ENCODE results near the gene SLC47A2.
A peak's percentile ranks its signal among the peaks of the same experiment; 100 is the strongest.

SLC47A2 gene

GRCh38 chr17:19716108-19717030 is at the start of gene SLC47A2:
Gene SLC47A2, minus strand, starts transcription at chr17:19716584. Its CDS starts 29 bp downstream, at chr17:19716555.
- DNase-seq = no peak

GRCh38 chr17:19766016-19766415 is 49.6 kb upstream of the SLC47A2 start:
- DNase-seq = no peak

- DNase-seq = peak; percentile 27
Observed at GRCh38 chr17:19763991-19764390, 47.6 kb upstream of the SLC47A2 start.

- no peak for DNase-seq
Observed at GRCh38 chr17:19763416-19763815, 47.0 kb upstream of the SLC47A2 start.

- DNase-seq = peak; percentile 76
Observed at GRCh38 chr17:19762515-19762961, 46.2 kb upstream of the SLC47A2 start.

- DNase-seq = no peak
Observed at GRCh38 chr17:19760746-19761145, 44.4 kb upstream of the SLC47A2 start.

- DNase-seq = peak; percentile 76
Observed at GRCh38 chr17:19759568-19760549, 43.5 kb upstream of the SLC47A2 start.

- no peak for DNase-seq
Observed at GRCh38 chr17:19757536-19758180, 41.3 kb upstream of the SLC47A2 start.

- DNase-seq = no peak
Observed at GRCh38 chr17:19756546-19756945, 40.2 kb upstream of the SLC47A2 start.

GRCh38 chr17:19755821-19756510 is 39.6 kb upstream of the SLC47A2 start:
- DNase-seq = no peak

- no peak for DNase-seq
Observed at GRCh38 chr17:19755392-19755791, 39.0 kb upstream of the SLC47A2 start.

GRCh38 chr17:19753661-19754463 is 37.5 kb upstream of the SLC47A2 start:
- DNase-seq = peak; percentile 34

GRCh38 chr17:19753051-19753509 is 36.7 kb upstream of the SLC47A2 start:
- no peak for DNase-seq

GRCh38 chr17:19752216-19753050 is 36.0 kb upstream of the SLC47A2 start:
- DNase-seq = no peak

- DNase-seq = no peak
Observed at GRCh38 chr17:19750835-19751234, 34.5 kb upstream of the SLC47A2 start.

GRCh38 chr17:19750020-19750572 is 33.7 kb upstream of the SLC47A2 start:
- no peak for DNase-seq

GRCh38 chr17:19748807-19749193 is 32.4 kb upstream of the SLC47A2 start:
- DNase-seq = no peak

GRCh38 chr17:19747829-19748806 is 31.7 kb upstream of the SLC47A2 start, which contains the start of gene ALDH3A1:
Gene ALDH3A1, minus strand, starts transcription at chr17:19748298. Its CDS starts 3,169 bp downstream, at chr17:19745129.
- no peak for DNase-seq
